Vagina (tissue), 2 donors: ENCODE data around the gene RBM33. TPM values are rescaled to one million over a fixed set of nuclear protein-coding genes. Genes with fewer than 3 reads are reported as not detected.

Source experiments
- DNase-seq, 2 donors: peaks; one replicate each; pipeline ENCODE4 v3.0.0-alpha.2; 2017; ENCODE audit errors: extremely low spot score in 2 of 2
- H3K27ac ChIP-seq: fragments of 200-600 bp; sonication (generic); one replicate; pipeline ENCODE4 v1.5.1; 2019
- H3K27me3 ChIP-seq: fragments of 200-600 bp; sonication (generic); one replicate; pipeline ENCODE4 v1.5.1; 2019
- H3K36me3 ChIP-seq, 2 donors: fragments of 200-600 bp; sonication (generic); one replicate each; pipeline ENCODE4 v1.5.1; 2017 to 2019
- H3K4me1 ChIP-seq: fragments of 200-600 bp; sonication (generic); one replicate; pipeline ENCODE4 v1.5.1; 2019
- H3K4me3 ChIP-seq, 2 donors: fragments of 200-600 bp; sonication (generic); 1 replicate in 1 of 2; 2 replicates in 1 of 2; pipeline ENCODE4 v1.5.1; 2016 to 2019
- H3K9me3 ChIP-seq: fragments of 200-600 bp; sonication (generic); one replicate; pipeline ENCODE4 v1.5.1; 2019
- CTCF ChIP-seq, 3 experiments: fragments of 450-650 bp in 2 of 3; fragments of 200-600 bp in 1 of 3; sonication (generic) in 1 of 3; IDR thresholded peaks; one replicate each; pipeline ENCODE4 v1.5.1; 2017 to 2019; ENCODE audit warnings: antibody characterized with exemption in 3 of 3, mild to moderate bottlenecking in 2 of 3, moderate library complexity in 2 of 3
- POLR2A ChIP-seq, 2 donors: fragments of 450-650 bp; IDR thresholded peaks; one replicate each; pipeline ENCODE4 v1.6.1; 2017; ENCODE audit warnings: antibody characterized with exemption in 2 of 2, mild to moderate bottlenecking in 2 of 2, moderate library complexity in 2 of 2
- POLR2AphosphoS5 ChIP-seq, 2 donors: sonication (generic); formaldehyde crosslinking; IDR thresholded peaks; one replicate each; pipeline ENCODE4 v1.9.0; 2017; ENCODE audit warnings: antibody characterized with exemption in 2 of 2, mild to moderate bottlenecking in 2 of 2, low read depth in 1 of 2; ENCODE audit not compliant: insufficient read depth in 1 of 2
- intact Hi-C: fragments of 100-400 bp; cut with DNase I; formaldehyde crosslinking; loops from one replicate; pipeline ENCODE4 v1.15.1; 2023
- total RNA-seq: library from RNA; depleted of rRNA; stranded (reverse); fragments of >200 nt; gene quantifications from one replicate; pipeline ENCODE4 v1.2.3, GENCODE V29; 2016

Gene RBM33
- total RNA-seq, 1 donor from 2014 or later: 63.8 TPM

- Histone ChIP-seq H3K27me3 (no peaks in the 10 kb centered on the region), H3K9me3 (no peaks in the 10 kb centered on the region), H3K4me3 (no peak overlapping the region), H3K36me3 (no peaks in the 10 kb centered on the region), H3K4me1 (peaks cover 21% of the 10 kb centered on the region), H3K27ac (no peak overlapping the region)
- TF ChIP-seq POLR2A (IDR thresholded peaks at IDR 0.05): no peak
- no peak for TF ChIP-seq POLR2AphosphoS5 (IDR thresholded peaks at IDR 0.05; ENCODE audit: insufficient read depth in 1 of 2, low read depth in 1 of 2)
- peak in 1 of 3 experiments; percentile 2 for TF ChIP-seq CTCF (IDR thresholded peaks at IDR 0.05)
- DNase-seq: no peak
- intact Hi-C loops: no loop called here
Observed at GRCh38 chr7:155797262-155798250, 153.1 kb downstream of the RBM33 start.

- Histone ChIP-seq H3K36me3 (no peaks in the 10 kb centered on the region), H3K9me3 (no peaks in the 10 kb centered on the region), H3K27ac (no peak overlapping the region), H3K4me1 (peaks cover 26% of the 10 kb centered on the region), H3K27me3 (no peaks in the 10 kb centered on the region), H3K4me3 (no peak overlapping the region)
- no peak for TF ChIP-seq POLR2AphosphoS5 (IDR thresholded peaks at IDR 0.05; ENCODE audit: insufficient read depth in 1 of 2, low read depth in 1 of 2)
- no peak for TF ChIP-seq CTCF (IDR thresholded peaks at IDR 0.05)
- no peak for TF ChIP-seq POLR2A (IDR thresholded peaks at IDR 0.05)
- intact Hi-C loops: no loop called here
- no peak for DNase-seq
Observed at GRCh38 chr7:155798673-155799439, 154.4 kb downstream of the RBM33 start.

GRCh38 chr7:155799514-155799913 lies 155.1 kb downstream of the RBM33 start:
- no peak overlapping the region for H3K4me3 ChIP-seq
- H3K27ac ChIP-seq: no peak overlapping the region
- H3K4me1 ChIP-seq: peaks cover 31% of the 10 kb centered on the region
- intact Hi-C loops: no loop called here
- H3K9me3 ChIP-seq: no peaks in the 10 kb centered on the region
- no peak for DNase-seq
- H3K27me3 ChIP-seq: no peaks in the 10 kb centered on the region
- TF ChIP-seq POLR2A (IDR thresholded peaks at IDR 0.05) (no peak), CTCF (IDR thresholded peaks at IDR 0.05) (no peak), POLR2AphosphoS5 (IDR thresholded peaks at IDR 0.05; ENCODE audit: insufficient read depth in 1 of 2, low read depth in 1 of 2) (no peak)
- H3K36me3 ChIP-seq: no peaks in the 10 kb centered on the region

- no peak overlapping the region for H3K27ac ChIP-seq
- DNase-seq: no peak
- intact Hi-C loops: no loop called here
- no peaks in the 10 kb centered on the region for H3K36me3 ChIP-seq
- H3K4me1 ChIP-seq: peaks cover 39% of the 10 kb centered on the region
- peaks cover 8% of the 10 kb centered on the region for H3K27me3 ChIP-seq
- TF ChIP-seq POLR2AphosphoS5 (IDR thresholded peaks at IDR 0.05; ENCODE audit: insufficient read depth in 1 of 2, low read depth in 1 of 2) (no peak), POLR2A (IDR thresholded peaks at IDR 0.05) (no peak), CTCF (IDR thresholded peaks at IDR 0.05) (no peak)
- no peak overlapping the region for H3K4me3 ChIP-seq
- no peaks in the 10 kb centered on the region for H3K9me3 ChIP-seq
Observed at GRCh38 chr7:155800301-155800700, 155.8 kb downstream of the RBM33 start.
